WTC11 (cell line): ENCODE data around the gene WDR90. TPM values are rescaled to one million over a fixed set of nuclear protein-coding genes. Genes with fewer than 3 reads are reported as not detected.

Source experiments
- ATF2 ChIP-seq: sonication (generic); formaldehyde crosslinking; IDR thresholded peaks from 2 replicates; pipeline ENCODE4 v1.8.1; 2022; ENCODE audit warnings: low read depth, missing genetic modification reagents, borderline replicate concordance
- FOXP1 ChIP-seq: sonication (generic); formaldehyde crosslinking; IDR thresholded peaks from 2 replicates; pipeline ENCODE4 v1.8.0; 2022; ENCODE audit warnings: missing genetic modification reagents, mild to moderate bottlenecking, moderate library complexity, borderline replicate concordance
- GRHL2 ChIP-seq: fragments of 250-450 bp; sonication (Bioruptor Pico); IDR thresholded peaks from 2 replicates; pipeline ENCODE4 v1.8.0; 2022; ENCODE audit warnings: mild to moderate bottlenecking, moderate library complexity; ENCODE audit not compliant: insufficient replicate concordance, severe bottlenecking
- GTF2I ChIP-seq: fragments of 250-450 bp; sonication (Bioruptor Pico); conservative IDR thresholded peaks from 2 replicates; pipeline ENCODE4 v1.4.0; 2021; ENCODE audit warnings: mild to moderate bottlenecking
- HMGA2 ChIP-seq: fragments of 250-450 bp; sonication (Bioruptor Pico); IDR thresholded peaks from 2 replicates; pipeline ENCODE4 v1.4.0; 2021; ENCODE audit warnings: mild to moderate bottlenecking, moderate library complexity
- HMGXB4 ChIP-seq: sonication (generic); formaldehyde crosslinking; IDR thresholded peaks from 2 replicates; pipeline ENCODE4 v1.8.1; 2023; ENCODE audit warnings: mild to moderate bottlenecking, moderate library complexity, missing genetic modification reagents
- JAZF1 ChIP-seq: fragments of 250-450 bp; sonication (Bioruptor Pico); IDR thresholded peaks from 2 replicates; pipeline ENCODE4 v1.9.0; 2021; ENCODE audit warnings: moderate library complexity, mild to moderate bottlenecking, inconsistent platforms
- KAT7 ChIP-seq: sonication (generic); formaldehyde crosslinking; IDR thresholded peaks from 2 replicates; pipeline ENCODE4 v1.8.1; 2023; ENCODE audit warnings: missing genetic modification reagents, mild to moderate bottlenecking, borderline replicate concordance
- MXD4 ChIP-seq: fragments of 250-450 bp; sonication (Bioruptor Pico); IDR thresholded peaks from 2 replicates; pipeline ENCODE4 v1.8.0; 2021; ENCODE audit warnings: mild to moderate bottlenecking, moderate library complexity, borderline replicate concordance
- NFE2L1 ChIP-seq: sonication (generic); formaldehyde crosslinking; IDR thresholded peaks from 2 replicates; pipeline ENCODE4 v1.8.1; 2023; ENCODE audit warnings: missing genetic modification reagents
- NR3C1 ChIP-seq: sonication (generic); formaldehyde crosslinking; conservative IDR thresholded peaks from 2 replicates; pipeline ENCODE4 v1.8.1; 2023; ENCODE audit warnings: low read depth, mild to moderate bottlenecking, missing genetic modification reagents
- RELA ChIP-seq: sonication (generic); formaldehyde crosslinking; IDR thresholded peaks from 2 replicates; pipeline ENCODE4 v1.8.1; 2022; ENCODE audit warnings: missing genetic modification reagents, mild to moderate bottlenecking, borderline replicate concordance
- SMAD3 ChIP-seq: sonication (generic); formaldehyde crosslinking; IDR thresholded peaks from 2 replicates; pipeline ENCODE4 v1.8.0; 2022; ENCODE audit warnings: missing genetic modification reagents, mild to moderate bottlenecking, borderline replicate concordance
- SOX15 ChIP-seq: fragments of 250-450 bp; sonication (Bioruptor Pico); IDR thresholded peaks from 2 replicates; pipeline ENCODE4 v1.9.0; 2021; ENCODE audit warnings: mild to moderate bottlenecking
- TCF7 ChIP-seq: sonication (generic); formaldehyde crosslinking; IDR thresholded peaks from 2 replicates; pipeline ENCODE4 v1.8.0; 2022; ENCODE audit warnings: mild to moderate bottlenecking, low read depth, missing genetic modification reagents, moderate library complexity
- TEAD1 ChIP-seq: sonication (generic); formaldehyde crosslinking; IDR thresholded peaks from 2 replicates; pipeline ENCODE4 v1.8.0; 2022; ENCODE audit warnings: mild to moderate bottlenecking, missing genetic modification reagents
- USF1 ChIP-seq: sonication (generic); formaldehyde crosslinking; IDR thresholded peaks from 2 replicates; pipeline ENCODE4 v1.8.0; 2022; ENCODE audit warnings: mild to moderate bottlenecking, missing genetic modification reagents
- ZNF219 ChIP-seq: sonication (generic); formaldehyde crosslinking; IDR thresholded peaks from 2 replicates; pipeline ENCODE4 v1.8.0; 2023; ENCODE audit warnings: missing genetic modification reagents, mild to moderate bottlenecking, borderline replicate concordance
- ZNF317 ChIP-seq: sonication (generic); formaldehyde crosslinking; IDR thresholded peaks from 2 replicates; pipeline ENCODE4 v1.8.1; 2023; ENCODE audit warnings: low read depth, mild to moderate bottlenecking, moderate library complexity, missing genetic modification reagents, borderline replicate concordance
- ZNF512 ChIP-seq: sonication (generic); formaldehyde crosslinking; IDR thresholded peaks from 2 replicates; pipeline ENCODE4 v1.8.1; 2022; ENCODE audit warnings: missing genetic modification reagents, borderline replicate concordance
- ZNF671 ChIP-seq: fragments of 250-450 bp; sonication (Bioruptor Pico); IDR thresholded peaks from 2 replicates; pipeline ENCODE4 v1.8.0; 2021; ENCODE audit warnings: mild to moderate bottlenecking
- total RNA-seq: library from RNA; stranded (reverse); gene quantifications from 3 replicates; pipeline ENCODE4 v1.2.3, GENCODE V29; 2021
- TF ChIP-seq, protein P1 (sequence below): sonication (generic); formaldehyde crosslinking; IDR thresholded peaks from 2 replicates; pipeline ENCODE4 v1.8.1; 2023; ENCODE audit warnings: mild to moderate bottlenecking, missing genetic modification reagents
- TF ChIP-seq, protein P2 (sequence below): sonication (generic); formaldehyde crosslinking; IDR thresholded peaks from 2 replicates; pipeline ENCODE4 v1.8.0; 2023; ENCODE audit warnings: mild to moderate bottlenecking, missing genetic modification reagents
- TF ChIP-seq, protein P3 (sequence below): fragments of 250-450 bp; sonication (Bioruptor Pico); conservative IDR thresholded peaks from 2 replicates; pipeline ENCODE4 v1.9.0; 2021; ENCODE audit warnings: mild to moderate bottlenecking
- TF ChIP-seq, protein P4 (sequence below): sonication (generic); formaldehyde crosslinking; IDR thresholded peaks from 2 replicates; pipeline ENCODE4 v1.8.0; 2023; ENCODE audit warnings: missing genetic modification reagents

The WDR90 gene
- total RNA-seq, 1 experiment from 2014 or later: 75.8 TPM

- TF ChIP-seq ATF2 (CRISPR knock-in tag) (no peak), HMGXB4 (CRISPR knock-in tag) (no peak; the same call in 1 of the 2 replicates), ZNF317 (CRISPR knock-in tag) (no peak), MXD4 (no peak), ZNF219 (CRISPR knock-in tag) (no peak), GTF2I (no peak), NR3C1 (CRISPR knock-in tag) (no peak), SOX15 (CRISPR knock-in tag) (no peak), FOXP1 (peak; percentile 57; the same call in 1 of the 2 replicates), TCF7 (no peak; the same call in 1 of the 2 replicates), ZNF512 (no peak), GRHL2 (no peak), HMGA2 (CRISPR knock-in tag) (no peak), JAZF1 (no peak), NFE2L1 (peak; percentile 57; the same call in 1 of the 2 replicates), ZNF671 (CRISPR knock-in tag) (no peak), SMAD3 (CRISPR knock-in tag) (no peak), USF1 (CRISPR knock-in tag) (no peak), RELA (CRISPR knock-in tag) (no peak), KAT7 (CRISPR knock-in tag) (no peak), TEAD1 (CRISPR knock-in tag) (peak; percentile 80)
- TF ChIP-seq, protein P1, sequence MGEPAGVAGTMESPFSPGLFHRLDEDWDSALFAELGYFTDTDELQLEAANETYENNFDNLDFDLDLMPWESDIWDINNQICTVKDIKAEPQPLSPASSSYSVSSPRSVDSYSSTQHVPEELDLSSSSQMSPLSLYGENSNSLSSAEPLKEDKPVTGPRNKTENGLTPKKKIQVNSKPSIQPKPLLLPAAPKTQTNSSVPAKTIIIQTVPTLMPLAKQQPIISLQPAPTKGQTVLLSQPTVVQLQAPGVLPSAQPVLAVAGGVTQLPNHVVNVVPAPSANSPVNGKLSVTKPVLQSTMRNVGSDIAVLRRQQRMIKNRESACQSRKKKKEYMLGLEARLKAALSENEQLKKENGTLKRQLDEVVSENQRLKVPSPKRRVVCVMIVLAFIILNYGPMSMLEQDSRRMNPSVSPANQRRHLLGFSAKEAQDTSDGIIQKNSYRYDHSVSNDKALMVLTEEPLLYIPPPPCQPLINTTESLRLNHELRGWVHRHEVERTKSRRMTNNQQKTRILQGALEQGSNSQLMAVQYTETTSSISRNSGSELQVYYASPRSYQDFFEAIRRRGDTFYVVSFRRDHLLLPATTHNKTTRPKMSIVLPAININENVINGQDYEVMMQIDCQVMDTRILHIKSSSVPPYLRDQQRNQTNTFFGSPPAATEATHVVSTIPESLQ (CRISPR knock-in tag): no peak
- TF ChIP-seq, protein P2, sequence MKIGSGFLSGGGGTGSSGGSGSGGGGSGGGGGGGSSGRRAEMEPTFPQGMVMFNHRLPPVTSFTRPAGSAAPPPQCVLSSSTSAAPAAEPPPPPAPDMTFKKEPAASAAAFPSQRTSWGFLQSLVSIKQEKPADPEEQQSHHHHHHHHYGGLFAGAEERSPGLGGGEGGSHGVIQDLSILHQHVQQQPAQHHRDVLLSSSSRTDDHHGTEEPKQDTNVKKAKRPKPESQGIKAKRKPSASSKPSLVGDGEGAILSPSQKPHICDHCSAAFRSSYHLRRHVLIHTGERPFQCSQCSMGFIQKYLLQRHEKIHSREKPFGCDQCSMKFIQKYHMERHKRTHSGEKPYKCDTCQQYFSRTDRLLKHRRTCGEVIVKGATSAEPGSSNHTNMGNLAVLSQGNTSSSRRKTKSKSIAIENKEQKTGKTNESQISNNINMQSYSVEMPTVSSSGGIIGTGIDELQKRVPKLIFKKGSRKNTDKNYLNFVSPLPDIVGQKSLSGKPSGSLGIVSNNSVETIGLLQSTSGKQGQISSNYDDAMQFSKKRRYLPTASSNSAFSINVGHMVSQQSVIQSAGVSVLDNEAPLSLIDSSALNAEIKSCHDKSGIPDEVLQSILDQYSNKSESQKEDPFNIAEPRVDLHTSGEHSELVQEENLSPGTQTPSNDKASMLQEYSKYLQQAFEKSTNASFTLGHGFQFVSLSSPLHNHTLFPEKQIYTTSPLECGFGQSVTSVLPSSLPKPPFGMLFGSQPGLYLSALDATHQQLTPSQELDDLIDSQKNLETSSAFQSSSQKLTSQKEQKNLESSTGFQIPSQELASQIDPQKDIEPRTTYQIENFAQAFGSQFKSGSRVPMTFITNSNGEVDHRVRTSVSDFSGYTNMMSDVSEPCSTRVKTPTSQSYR (CRISPR knock-in tag): no peak
- TF ChIP-seq, protein P3, sequence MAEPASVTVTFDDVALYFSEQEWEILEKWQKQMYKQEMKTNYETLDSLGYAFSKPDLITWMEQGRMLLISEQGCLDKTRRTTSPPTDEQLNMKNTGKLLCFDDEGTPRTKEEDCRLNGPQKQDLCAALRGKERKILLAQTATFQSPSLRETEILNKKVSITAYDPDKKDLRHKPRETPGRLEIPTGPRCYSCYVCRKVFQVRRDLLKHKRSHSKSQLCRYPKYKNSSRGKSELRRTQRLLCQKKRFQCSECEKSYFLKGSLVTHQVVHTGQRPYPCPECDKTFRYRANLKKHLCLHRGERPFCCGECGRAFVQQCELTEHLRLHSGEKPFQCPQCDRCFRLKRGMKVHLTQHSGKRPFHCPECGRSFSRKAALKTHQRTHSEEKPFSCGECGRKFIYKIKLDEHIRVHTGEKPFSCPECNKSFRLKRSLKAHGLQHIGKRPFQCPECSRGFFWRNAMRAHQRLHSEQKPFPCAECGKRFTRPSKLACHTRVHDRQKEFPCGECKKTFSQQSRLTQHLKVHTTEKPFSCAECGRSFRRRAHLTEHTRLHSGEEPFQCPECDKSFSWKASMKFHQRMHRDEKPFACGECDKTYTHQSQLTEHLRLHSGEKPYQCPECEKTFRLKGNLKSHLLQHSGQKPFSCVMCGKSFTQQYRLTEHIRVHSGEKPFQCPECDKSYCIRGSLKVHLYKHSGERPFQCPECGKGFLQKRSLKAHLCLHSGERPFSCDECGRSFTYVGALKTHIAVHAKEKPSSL (CRISPR knock-in tag): no peak; the same call in 1 of the 2 replicates
- TF ChIP-seq, protein P4, sequence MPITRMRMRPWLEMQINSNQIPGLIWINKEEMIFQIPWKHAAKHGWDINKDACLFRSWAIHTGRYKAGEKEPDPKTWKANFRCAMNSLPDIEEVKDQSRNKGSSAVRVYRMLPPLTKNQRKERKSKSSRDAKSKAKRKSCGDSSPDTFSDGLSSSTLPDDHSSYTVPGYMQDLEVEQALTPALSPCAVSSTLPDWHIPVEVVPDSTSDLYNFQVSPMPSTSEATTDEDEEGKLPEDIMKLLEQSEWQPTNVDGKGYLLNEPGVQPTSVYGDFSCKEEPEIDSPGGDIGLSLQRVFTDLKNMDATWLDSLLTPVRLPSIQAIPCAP (CRISPR knock-in tag): no peak
Observed at GRCh38 chr16:684071-684794, 35.1 kb downstream of the WDR90 start, which contains the start of gene JMJD8 (continued).
